GM21619 (cell line): ENCODE measurements around the gene ERO1A.

Experiments
- ATAC-seq: cut with Tn5 transposase; IDR thresholded peaks from one replicate; pipeline ENCODE4 v1.9.1; 2021; ENCODE audit not compliant: unreplicated experiment

The ERO1A gene

DNA sequence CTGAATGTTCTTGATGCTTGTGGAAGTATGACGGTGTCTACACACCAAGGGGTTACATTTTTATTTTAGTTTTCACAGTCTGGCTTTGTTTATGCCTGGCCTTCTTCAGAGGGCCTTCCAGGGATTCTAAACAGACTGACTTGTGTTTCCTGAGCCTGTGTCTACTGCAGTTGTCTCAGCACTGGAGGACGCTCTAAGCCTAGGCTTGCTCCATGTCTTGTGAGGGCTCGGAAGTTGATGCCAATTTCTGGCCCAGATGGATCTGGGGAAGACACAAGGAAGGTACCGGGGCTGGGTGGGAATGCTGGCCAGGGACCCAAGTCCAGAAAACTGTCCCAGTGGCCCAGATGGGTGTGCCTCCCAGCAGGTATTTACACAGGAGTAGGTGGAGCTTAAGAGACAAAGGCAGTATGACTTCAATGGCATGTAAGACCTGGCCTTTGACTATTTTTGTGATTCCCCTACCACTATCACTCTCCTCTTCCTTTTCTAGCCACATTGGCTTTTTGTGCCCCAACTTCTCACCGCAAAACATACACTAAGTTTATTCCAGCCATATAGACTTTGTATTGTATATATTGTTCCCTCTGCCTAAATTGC, 85.8 kb downstream of the ERO1A start:
- ATAC-seq = no peak

- no peak for ATAC-seq
These were observed 88.3 kb downstream of the ERO1A start for GRCh38 chr14:52607061-52607460.

- no peak for ATAC-seq
These were observed 93.2 kb downstream of the ERO1A start for GRCh38 chr14:52602131-52602530.

GRCh38 chr14:52599974-52600373, 95.4 kb downstream of the ERO1A start:
- no peak for ATAC-seq

- no peak for ATAC-seq
These were observed 96.8 kb downstream of the ERO1A start for GRCh38 chr14:52598568-52598967.

DNA sequence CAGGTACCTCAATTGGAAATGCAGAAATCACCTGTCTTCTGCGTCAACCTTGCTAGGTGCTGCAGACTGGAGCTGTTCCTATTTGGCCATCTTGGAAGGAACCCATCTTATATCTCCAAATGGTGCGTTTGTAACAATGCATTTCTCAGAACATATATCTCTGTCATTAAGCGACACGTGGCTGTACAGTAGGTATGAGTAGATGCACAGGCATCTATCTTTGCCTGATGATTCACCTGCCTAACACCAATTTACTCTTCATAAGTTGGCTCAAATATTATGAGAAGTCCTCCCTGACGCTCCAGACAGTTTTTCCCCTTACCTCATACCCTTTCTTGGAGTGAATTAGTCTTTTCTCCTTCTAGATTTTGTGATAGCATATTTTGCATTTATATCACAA, 98.5 kb downstream of the ERO1A start:
- no peak for ATAC-seq

DNA sequence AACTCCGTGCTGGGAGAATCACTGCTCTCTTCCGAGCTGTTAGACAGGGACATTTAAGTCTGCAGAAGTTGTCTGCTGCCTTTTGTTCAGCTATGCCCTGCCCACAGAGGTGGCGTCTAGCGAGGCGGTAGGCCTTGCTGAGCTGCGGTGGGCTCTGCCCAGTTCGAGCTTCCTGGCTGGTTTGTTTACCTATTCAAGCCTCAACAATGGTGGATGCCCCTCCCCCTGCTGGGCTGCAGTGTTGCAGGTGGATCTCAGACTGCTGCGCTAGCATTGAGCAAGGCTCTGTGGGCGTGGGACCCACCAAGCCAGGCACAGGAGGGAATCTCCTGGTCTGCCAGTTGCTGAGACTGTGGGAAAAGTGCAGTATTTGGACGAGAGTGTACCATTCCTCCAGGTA, 99.0 kb downstream of the ERO1A start:
- no peak for ATAC-seq

- no peak for ATAC-seq
These were observed 105.0 kb downstream of the ERO1A start for GRCh38 chr14:52590318-52590717.
